Hepatocyte (in vitro differentiated cells): ENCODE measurements around the gene IRX3.

Experiments used
- CTCF ChIP-seq: fragments of 200-600 bp; sonication (generic); IDR thresholded peaks from 2 replicates; pipeline ENCODE4 v1.5.1; 2016; ENCODE audit warnings: antibody characterized with exemption, mild to moderate bottlenecking; ENCODE audit not compliant: poor library complexity
- EZH2 ChIP-seq: fragments of 200-600 bp; sonication (generic); IDR thresholded peaks from 2 replicates; pipeline ENCODE4 v1.6.1; 2016; ENCODE audit warnings: antibody characterized with exemption, mild to moderate bottlenecking, borderline replicate concordance

- TF ChIP-seq CTCF (no peak), EZH2 (no peak)
These were observed 47.6 kb upstream of the IRX3 start for GRCh38 chr16:54334208-54334607.
